Stimulated activated CD8-positive, alpha-beta memory T cell treated with anti-CD3 and anti-CD28 coated beads, Interleukin-4, amount 100 ng/mL, for 48 hours (primary cell): ENCODE measurements around the gene CLP1.
"Not testable (repeated sequence)": the region's sequence is repeated elsewhere in the genome, so short reads cannot be mapped to it uniquely, and the experiment has no call there.

Experiments
- DNase-seq: peaks from one replicate; pipeline ENCODE4 v3.0.0-alpha.2; 2020

Gene CLP1

DNA sequence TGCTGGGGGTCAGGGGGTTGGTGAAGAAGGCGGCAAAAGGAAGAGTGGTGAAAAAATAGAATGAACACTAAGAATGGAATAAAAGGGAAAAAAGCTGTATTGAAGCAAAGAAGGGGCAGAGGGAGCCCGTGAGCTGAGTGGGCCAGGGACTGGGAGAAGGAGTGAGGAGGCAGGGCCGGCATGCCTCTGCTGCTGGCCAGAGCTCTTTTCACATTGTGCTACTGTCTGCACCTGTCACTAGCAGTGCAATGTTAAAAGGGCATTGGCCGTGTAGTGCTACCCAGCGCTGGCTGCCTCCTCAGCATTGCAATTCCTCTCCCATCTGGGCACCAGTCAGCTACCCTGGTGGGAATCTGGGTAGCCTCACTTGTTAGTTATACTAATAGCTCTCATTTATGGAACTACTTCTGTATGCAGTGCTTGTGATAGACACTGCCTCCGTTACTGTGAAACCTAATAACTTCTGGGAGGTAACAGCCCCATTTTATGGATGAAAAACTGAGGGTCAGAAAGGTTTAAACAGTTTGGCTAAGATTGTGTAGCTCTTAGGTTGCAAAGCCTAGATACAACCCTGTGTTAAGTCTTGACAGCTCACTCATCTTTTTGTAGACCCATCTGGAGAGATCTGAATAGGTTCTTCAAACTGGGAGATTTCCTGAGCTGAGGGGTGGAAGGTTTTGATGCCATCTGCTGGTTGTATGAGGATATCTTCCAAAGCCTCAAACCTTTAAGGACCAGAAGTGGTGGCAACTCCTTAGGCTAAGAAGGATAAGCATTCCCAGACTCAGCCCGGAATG, 16.4 kb upstream of the CLP1 start:
- DNase-seq, result no peak

DNA sequence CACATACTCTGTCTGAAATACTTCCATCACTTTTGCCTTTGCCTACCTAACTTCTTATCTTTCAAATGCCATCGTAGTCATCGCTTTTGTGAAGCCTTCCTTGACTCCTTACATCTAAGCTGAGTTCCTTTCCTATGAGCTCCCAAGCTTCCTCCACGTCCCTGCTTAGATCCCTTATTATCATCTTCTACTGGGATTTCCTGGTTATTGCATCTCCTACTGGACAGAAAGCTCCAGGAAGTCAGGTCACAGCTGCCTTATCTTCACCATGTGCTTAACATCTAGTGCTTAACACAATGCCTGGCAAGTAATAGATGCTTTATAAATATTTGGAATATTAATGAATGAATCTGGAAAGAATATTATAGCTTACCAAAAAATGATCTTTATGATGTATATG, 13.8 kb upstream of the CLP1 start:
- DNase-seq, result no peak

DNA sequence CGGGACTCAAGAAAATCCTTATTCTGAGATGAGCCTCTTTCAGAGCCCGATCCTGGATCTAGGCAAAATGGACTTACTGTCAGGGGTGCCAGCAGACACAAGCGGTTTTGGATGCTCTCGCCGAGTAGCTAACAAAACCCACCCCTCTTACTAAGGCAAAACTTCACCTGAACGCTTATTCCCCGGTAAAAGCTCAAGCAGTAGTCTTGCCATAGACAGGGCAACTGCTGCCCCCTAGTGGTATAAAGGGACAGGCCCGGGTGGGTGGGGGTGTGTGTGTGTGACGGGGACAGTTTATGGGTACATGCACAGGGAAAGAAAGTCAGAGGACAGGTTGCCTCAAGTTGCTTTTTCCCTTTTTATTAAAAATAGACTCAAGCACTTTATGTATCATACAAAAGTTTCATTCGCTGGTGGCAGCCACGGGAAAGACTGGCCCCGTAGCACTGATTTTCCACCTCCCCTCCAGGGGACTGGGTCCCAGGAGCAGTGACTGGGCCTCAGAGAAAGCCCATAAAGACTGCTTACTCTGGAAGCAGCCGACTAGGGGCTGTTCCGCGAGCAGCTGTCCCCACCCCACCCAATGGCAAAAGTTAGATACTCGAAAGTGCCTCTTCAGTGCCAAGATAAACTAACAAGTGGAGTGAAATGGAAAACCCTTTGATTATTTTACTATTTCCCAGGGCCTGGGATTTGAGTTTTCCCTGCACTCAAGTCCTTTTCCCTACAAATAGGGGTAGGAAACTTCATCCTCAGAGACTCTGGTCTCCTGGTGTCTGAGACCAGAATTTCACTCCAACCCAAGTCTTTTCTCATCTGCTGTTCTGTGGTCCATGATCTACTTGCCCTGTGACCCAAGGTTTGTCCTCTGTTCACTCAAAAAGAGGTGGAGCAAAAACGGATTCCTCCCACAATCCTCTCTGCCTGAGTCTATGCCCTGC, 12.5 kb upstream of the CLP1 start:
- DNase-seq, result peak; percentile 92

DNA sequence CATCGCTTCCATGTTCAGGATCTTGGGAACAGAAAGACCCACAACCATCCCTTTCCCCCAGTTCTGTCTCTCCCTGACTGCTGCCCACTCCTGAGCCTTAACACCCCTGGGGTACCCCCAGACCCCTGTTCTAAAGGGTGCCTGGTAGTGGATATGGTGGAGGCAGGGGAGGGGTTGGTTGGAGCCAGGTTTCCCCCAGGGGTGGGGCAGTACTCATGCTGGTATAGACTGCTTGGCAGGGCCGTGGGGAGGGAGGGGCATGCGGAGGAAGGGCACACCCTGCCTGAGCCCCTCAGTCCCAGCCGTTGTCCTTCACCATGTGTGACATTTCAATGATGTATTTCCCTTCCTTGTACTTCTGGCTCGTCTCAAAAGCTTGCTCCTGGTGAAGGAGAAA, 11.9 kb upstream of the CLP1 start:
- DNase-seq, result no peak

DNA sequence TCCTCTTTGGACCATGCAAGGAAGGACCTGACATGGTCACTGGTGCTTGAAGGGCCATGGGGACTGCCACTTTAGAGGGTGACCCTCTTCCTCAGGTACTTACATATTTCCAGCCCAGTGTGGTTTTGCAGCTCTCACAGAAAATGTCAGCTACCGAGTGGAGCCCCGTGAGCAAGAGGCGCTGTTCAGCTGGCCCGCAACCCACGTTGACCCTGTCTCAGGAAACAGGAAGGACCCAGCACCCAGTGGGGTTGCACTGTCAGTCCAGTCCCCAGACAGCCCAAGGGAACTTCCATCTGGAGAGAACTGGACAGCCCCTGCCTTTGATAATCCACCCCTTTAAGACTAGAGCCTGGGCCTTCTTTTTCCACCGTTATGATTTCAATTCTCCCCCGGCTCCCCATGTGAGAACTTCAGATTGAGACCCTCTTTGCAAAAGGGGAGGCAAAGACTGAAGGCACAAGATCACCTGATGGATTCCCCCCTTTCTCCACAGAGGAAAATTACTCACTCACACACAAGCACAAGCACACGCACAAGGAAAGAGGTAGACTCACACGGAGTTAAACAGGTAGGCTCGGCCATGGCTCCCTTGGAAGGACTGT, 11.3 kb upstream of the CLP1 start:
- no peak for DNase-seq

DNA sequence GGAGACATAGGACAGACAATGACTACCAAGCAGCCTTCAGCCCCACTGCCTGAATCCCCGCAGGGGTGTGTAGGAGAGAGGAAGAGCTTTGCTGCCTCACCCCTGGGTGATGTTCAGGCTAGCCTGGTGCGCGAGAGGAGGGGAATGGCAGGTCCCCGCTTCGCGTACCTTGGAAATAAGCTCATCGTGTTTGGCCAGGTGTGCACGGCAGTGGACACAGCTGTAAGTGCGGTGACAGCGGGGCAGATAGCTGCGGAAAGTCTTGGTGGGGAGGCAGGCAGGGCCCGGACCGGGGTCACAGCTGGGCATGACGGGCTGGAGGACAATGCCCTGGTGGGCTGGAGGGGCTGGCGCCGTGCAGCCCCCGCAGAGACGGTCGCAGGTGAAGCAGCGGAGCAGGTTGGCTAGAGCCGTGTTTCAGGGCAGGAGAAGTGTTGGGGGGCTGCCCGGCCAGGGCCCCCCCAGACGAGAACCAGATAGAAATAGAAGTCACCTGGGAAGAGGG, 10.7 kb upstream of the CLP1 start:
- DNase-seq, result no peak

DNA sequence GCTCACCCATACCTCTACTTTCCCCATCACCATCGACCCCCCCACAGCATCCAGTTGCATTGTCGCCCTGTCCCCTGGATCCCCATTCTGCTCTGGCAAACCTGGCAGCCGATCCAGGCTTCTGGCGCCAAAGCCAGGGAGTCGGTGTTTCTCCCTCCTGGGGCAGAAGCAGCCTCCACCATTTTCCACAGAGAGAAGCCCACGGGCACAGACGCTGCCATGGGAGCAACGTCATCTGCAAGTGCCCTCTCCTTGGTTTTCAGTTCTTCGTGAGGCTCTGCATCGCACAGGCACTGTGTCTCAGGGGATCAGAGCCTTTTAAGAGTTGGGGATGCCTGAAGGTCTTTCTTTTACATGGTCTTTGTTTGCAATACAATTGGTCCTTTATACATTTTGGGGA, 10.2 kb upstream of the CLP1 start:
- no peak for DNase-seq

DNA sequence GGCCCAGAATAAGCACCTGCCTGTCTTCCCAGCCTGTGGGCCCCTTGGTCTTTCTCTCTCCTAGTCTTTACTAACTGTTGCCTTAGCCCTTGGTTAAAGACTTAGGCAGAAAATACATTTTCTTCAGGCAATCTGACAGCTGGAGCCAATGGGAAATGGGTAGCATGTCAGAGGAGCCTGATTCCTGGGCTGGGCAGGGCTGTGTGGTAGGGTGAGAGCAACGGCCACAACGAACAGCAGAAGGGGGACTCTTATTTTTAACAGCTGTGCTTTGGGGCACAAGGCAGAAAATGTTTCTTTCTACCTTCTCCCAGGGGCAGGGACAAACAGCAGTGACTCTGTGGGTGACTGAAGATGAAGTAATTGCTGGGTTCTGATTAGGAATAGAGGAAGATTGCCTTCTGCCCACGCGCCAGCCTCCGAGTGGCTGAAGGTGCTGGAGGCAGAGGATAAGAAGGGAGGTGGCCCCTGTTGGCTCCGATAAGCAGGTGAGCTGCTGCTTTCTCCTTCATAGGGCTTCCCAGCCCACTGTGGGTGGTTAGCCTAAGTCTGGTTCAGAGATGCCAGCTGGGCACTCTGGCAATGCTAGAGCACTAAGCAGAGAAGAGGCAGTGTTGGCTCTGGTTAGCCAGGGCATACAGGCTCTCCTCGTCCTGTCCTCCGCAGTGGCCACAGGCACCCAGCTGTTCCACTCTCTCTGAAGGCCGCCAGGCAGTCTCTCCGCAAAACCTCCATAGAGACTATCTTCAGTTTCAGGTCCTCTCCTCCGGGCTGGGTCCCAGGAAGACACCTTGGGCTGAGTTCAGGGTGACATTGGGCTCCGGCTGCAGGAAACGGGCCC, 9.4 kb upstream of the CLP1 start:
- DNase-seq, result no peak

DNA sequence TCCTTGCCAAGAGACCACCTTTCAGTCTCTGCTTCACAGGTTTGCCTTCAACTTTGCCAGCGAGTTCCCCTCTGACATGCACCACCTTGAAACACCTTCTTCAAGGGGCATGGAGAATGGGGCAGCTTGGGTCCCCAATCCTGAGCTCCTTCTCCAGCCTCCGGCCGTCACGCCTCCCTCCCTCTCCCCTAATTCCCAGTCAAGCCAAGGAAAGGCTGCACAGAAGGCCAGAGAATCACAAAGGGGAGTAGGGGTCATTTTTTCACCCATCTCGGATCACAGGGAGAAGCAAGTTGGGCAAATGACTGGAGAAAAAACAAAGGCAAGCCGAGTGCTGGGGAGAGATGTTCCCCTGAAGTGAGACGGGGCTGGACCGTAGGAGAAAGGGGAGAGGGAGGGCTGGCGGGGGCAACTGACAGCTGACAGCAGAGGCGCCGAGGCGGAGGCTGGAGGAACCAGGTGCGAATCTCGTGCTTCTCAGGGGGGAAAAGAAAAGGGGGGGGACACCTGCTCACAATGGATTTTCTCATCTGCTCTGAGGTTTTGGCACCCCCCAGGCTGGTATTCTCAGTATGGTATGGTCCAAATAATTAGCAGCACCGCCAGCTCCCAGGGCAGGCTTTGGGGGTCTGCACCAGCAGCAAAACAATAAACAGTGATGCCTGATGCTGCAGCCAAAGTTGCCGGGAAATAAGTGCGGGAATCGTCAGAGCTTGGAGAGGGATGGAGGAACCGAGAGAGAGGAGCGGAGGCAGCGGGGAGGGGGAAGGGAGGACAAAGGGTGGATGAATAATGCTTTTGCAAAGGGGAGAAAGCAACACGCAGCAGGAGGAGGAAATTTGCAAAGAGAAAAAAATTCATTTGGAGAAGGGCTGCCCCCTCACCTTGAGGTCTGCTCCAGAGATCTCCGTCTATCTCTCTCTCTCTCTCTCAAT, 8.5 kb upstream of the CLP1 start:
- DNase-seq, result no peak

DNA sequence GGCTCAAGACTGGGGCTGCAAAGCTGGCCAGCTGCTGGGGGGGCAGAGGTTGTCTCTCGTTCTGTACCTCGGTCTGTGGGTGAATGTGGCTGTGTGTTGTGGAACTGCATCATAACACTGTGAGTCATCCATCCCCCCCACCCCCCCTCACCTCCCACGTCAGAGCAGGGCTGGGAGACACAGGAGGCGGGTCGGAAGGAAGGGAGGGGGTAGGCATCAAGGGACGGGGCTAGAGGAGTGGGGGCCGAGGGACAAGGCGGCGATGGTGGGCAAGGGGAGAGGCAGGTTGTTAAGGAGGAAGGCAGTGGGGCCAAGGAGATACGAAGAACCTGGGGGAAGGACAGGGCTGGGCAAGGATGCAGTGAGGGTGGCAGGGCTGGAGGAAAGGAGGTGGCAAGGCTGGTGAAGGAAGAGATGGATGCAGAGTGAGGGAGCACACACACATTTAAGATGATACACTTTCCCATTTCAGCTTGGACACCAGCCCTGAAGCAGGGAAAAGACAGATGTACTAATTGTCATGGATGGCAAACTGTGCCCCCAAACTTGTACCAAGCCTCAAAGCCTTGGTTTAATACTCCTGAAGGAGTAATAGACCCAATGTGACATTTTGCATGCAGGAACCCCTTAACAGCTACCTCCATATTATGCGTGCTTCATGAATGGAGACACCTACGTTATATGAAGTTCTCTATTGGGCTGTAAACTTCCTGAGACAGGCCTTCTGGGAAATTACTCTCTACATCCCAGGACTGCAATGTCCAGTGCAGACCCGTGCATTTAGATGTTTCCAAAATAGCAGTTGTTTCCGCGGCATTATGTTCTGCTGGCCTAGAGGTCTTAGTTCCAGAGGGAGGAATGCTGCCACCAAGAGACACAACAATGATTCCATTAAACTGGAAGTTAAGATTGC, 7.5 kb upstream of the CLP1 start, which contains the start of gene YPEL4:
Gene YPEL4 (minus strand): TSS at position 87 of the 913 bp plus-strand sequence. CDS start 2,805 bp downstream, outside the sequence.
- peak; percentile 65 for DNase-seq

DNA sequence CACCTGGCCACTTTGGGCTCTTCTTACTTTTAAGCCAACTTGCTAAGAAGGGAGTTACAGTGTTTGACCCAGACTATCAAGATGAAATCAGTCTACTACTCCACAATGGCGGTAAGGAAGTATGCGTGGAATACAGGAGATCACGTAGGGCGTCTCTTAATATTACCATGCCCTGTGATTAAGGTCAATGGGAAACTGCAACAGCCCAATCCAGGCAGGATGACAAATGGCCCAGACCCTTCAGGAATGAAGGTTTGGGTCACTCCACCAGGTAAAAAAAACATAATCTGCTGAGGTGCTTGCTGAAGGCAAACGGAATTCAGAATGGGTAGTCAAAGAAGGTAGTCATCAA, 6.8 kb upstream of the CLP1 start:
- no peak for DNase-seq

DNA sequence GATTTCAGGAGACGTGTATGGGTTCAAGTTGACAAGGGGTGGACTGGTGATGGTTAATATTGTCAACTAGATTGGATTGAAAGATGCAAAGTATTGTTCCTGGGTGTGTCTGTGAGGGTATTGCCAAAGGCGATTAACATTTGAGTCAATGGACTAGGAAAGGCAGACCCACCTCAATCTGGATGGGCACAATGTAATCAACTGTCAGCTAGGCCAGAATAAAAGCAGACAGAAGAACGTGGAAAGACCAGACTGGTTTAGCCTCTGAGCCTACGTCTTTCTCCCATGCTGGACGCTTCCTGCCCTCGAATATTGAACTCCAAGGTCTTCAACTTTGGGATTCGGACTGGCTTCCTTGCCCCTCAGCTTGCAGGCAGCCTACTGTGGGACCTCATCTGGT, 6.2 kb upstream of the CLP1 start:
- no peak for DNase-seq

DNA sequence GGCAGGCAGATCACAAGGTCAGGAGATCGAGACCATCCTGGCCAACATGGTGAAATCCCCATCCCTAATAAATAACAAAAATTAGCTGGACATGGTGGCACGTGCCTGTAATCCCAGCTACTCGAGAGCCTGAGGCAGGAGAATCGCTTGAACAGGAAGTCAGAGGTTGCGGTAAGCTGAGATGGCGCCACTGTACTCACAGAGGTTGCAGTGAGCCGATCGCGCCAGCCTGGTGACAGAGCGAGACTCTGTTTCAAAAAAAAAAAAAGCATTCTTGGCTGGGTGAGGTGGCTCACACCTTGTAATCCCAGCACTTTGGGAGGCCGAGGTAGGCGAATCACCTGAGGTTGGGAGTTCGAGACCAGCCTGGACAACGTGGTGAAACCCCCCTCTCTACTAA, 5.3 kb upstream of the CLP1 start:
- not testable (repeated sequence) for DNase-seq

DNA sequence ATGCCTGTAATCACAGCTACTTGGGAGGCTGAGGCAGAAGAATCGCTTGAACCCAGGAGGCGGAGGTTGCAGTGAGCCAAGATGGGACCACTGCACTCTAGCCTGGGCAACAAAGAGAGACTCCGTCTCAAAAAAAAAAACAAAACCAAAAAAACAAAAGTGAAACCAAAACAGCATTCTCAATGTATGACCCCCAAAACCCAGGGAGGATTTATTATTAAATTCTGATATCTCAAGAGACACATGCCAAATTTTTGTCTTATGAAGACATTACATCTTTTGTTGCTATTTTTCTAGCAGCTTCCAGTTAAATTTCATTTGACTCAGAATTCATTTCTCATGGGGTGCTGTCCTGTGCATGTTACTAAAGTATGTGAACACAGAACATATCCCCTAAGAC, 4.9 kb upstream of the CLP1 start:
- no peak for DNase-seq

DNA sequence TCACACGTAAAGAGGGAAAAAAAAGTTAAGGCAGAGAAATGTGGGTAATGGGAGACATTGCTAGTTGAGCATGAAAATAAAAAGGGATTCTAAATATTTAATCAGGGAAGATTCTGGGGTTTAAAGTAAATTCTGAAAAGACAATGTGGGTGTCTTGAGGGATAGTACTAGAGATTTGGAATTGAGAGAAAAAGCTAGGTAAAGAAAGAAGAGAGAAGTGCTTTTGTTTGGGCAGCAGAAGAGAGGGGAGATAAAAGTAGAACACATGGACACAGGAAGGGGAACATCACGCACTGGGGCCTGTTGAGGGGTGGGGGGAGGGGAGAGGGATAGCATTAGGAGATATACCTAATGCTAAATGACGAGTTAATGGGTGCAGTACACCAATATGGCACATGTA, 4.4 kb upstream of the CLP1 start:
- DNase-seq, result no peak

DNA sequence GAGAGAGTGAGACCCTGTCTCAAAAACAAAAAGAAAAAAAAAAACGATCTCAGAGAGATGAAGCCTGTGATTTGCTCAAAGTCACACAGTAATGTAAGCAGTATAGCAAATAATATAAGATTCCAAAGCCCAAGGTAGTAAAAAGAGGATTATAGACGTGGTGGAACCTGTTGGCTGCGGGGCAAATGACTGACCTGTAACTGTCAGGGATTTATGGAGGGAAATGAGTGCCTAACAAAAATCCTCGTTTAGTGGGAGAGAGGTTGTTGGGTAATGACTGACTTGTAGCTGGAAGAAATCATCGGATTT, 723 bp upstream of the CLP1 start:
- no peak for DNase-seq

DNA sequence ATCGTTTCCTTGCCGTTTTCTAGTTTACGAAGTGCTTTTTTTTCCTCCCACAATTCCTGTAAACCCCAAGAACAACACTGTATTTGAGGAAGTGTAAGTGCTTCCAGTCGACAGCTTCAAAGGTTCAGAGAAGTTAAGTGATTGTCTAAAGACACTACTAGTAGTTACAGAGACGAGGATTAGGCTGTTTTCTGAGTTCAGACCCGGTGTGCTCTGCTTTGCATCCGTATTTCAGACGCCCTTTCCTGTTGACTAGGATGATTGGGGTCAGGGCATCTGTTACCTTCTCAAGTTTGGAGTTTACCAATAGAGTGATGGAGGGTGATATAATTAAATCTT, 430 bp downstream of the CLP1 start:
- DNase-seq, result no peak

DNA sequence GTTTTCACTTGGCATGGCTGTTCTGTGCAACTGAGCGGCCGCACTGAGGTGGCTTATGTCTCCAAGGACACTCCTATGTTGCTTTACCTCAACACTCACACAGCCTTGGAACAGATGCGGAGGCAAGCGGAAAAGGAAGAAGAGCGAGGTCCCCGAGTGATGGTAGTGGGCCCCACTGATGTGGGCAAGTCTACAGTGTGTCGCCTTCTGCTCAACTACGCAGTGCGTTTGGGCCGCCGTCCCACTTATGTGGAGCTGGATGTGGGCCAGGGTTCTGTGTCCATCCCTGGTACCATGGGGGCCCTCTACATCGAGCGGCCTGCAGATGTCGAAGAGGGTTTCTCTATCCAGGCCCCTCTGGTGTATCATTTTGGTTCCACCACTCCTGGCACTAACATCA, 2.1 kb downstream of the CLP1 start:
- no peak for DNase-seq

DNA sequence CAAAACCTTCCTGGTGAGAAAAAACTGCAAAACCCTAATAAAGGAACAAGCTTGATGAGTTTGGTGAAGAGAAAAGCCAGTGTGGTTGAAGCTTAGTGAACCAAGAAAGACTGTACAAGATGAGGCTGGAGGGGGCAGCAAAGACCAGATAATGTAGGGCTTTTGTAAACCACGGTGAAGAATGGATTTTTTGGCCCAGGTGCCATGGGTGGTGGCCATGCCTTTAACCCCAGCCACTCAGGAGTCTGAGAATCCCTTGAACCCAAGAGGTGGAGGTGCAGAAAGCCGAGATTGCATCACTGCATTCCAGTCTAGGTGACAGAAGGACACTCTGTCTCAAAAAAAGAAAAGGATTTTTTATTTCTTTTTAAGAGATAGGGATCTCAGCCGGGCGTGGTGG, 5.3 kb downstream of the CLP1 start:
- DNase-seq, result no peak

DNA sequence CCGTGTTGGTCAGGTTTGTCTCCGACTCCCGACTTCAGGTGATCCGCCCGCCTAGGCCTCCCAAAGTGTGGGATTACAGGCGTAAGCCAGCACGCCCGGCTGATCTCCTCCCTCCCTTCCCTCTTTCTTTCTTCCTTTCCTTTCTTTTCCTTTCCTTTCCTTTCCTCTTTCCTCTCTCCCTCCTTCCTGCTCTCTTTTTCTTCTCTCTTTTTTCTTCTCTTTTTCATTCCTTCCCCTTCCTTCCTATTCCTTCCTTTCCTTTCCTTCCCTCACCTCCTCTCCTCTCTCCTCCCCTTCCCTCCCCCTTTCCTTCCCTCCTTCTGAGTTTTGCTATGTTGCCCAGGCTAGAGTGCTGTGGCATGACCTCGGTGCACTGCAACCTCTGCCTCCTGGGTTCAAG, 6.4 kb downstream of the CLP1 start:
- no peak for DNase-seq
